ENCODE results near the gene TENM4.

Gene TENM4

GRCh38 chr11:79150966-79151365 lies 289.9 kb downstream of the TENM4 start:
- DNase-seq: no peak
- in situ Hi-C loops (cut with HindIII; ENCODE audit: low pct_ligation_motif_present, low sequenced_read_pairs): no loop called here
- no peak overlapping the region for H3K27ac ChIP-seq
- H3K36me3 ChIP-seq (replicated peaks): no peaks in the 10 kb centered on the region
- no peak overlapping the region for H3K4me3 ChIP-seq (ENCODE audit: low read depth, low read length)
- H3K27me3 ChIP-seq (replicated peaks): no peaks in the 10 kb centered on the region
- no peak for TF ChIP-seq CTCF (IDR thresholded peaks at IDR 0.05; ENCODE audit: low read depth, low read length, missing control alignments)

GRCh38 chr11:79150320-79150719 lies 290.5 kb downstream of the TENM4 start:
- no peaks in the 10 kb centered on the region for H3K27me3 ChIP-seq (replicated peaks)
- no peak overlapping the region for H3K27ac ChIP-seq
- no peaks in the 10 kb centered on the region for H3K36me3 ChIP-seq (replicated peaks)
- no peak overlapping the region for H3K4me3 ChIP-seq (ENCODE audit: low read depth, low read length)
- DNase-seq: no peak
- in situ Hi-C loops (cut with HindIII; ENCODE audit: low pct_ligation_motif_present, low sequenced_read_pairs): no loop called here
- TF ChIP-seq CTCF (IDR thresholded peaks at IDR 0.05; ENCODE audit: low read depth, low read length, missing control alignments): no peak

- Histone ChIP-seq H3K27me3 (replicated peaks) (no peaks in the 10 kb centered on the region), H3K36me3 (replicated peaks) (no peaks in the 10 kb centered on the region), H3K4me3 (ENCODE audit: low read depth, low read length) (no peak overlapping the region), H3K27ac (no peak overlapping the region)
- in situ Hi-C loops (cut with HindIII; ENCODE audit: low pct_ligation_motif_present, low sequenced_read_pairs): no loop called here
- TF ChIP-seq CTCF (IDR thresholded peaks at IDR 0.05; ENCODE audit: low read depth, low read length, missing control alignments): no peak
- no peak for DNase-seq
Observed at GRCh38 chr11:79147731-79148130, 293.1 kb downstream of the TENM4 start.

- no peak overlapping the region for H3K27ac ChIP-seq
- H3K36me3 ChIP-seq (replicated peaks): no peaks in the 10 kb centered on the region
- in situ Hi-C loops (cut with HindIII; ENCODE audit: low pct_ligation_motif_present, low sequenced_read_pairs): no loop called here
- H3K4me3 ChIP-seq (ENCODE audit: low read depth, low read length): no peak overlapping the region
- TF ChIP-seq CTCF (IDR thresholded peaks at IDR 0.05; ENCODE audit: low read depth, low read length, missing control alignments): no peak
- H3K27me3 ChIP-seq (replicated peaks): no peaks in the 10 kb centered on the region
- DNase-seq: no peak
Observed at GRCh38 chr11:79147011-79147410, 293.8 kb downstream of the TENM4 start.

DNA sequence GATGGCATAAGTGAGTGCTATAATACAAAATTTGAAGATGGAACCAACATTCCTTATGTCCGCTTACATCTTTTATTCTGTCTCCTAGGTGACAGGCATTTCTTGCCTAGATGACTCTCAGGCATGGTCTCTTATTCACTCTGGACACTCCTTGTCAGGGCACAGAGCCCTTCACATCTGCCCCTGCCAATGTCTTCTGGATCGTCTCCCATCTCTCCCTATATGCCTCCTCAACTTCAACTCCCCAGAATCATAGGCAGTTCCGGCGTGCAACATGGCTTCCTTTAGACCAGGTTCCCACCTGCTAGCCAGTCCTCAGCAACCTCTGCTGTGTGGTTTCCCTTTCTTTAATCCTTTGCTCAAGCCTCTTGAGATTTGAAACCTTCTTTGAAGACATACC lies 300.9 kb downstream of the TENM4 start:
- in situ Hi-C loops (cut with HindIII; ENCODE audit: low pct_ligation_motif_present, low sequenced_read_pairs): no loop called here
- Histone ChIP-seq H3K36me3 (replicated peaks) (no peaks in the 10 kb centered on the region), H3K27me3 (replicated peaks) (no peaks in the 10 kb centered on the region), H3K4me3 (ENCODE audit: low read depth, low read length) (no peak overlapping the region), H3K27ac (no peak overlapping the region)
- no peak for DNase-seq
- TF ChIP-seq CTCF (IDR thresholded peaks at IDR 0.05; ENCODE audit: low read depth, low read length, missing control alignments): no peak

- no peak overlapping the region for H3K27ac ChIP-seq
- H3K27me3 ChIP-seq (replicated peaks): no peaks in the 10 kb centered on the region
- TF ChIP-seq CTCF (IDR thresholded peaks at IDR 0.05; ENCODE audit: low read depth, low read length, missing control alignments): no peak
- in situ Hi-C loops (cut with HindIII; ENCODE audit: low pct_ligation_motif_present, low sequenced_read_pairs): no loop called here
- DNase-seq: no peak
- no peaks in the 10 kb centered on the region for H3K36me3 ChIP-seq (replicated peaks)
- H3K4me3 ChIP-seq (ENCODE audit: low read depth, low read length): no peak overlapping the region
Observed at GRCh38 chr11:79129702-79130101, 311.1 kb downstream of the TENM4 start.

Data from brain microvascular endothelial cell (primary cell).